CD14-positive monocyte (primary cell): ENCODE data around the gene EVX1. TPM values are rescaled to one million over a fixed set of nuclear protein-coding genes. Genes with fewer than 3 reads are reported as not detected.

Experiments
- DNase-seq, 3 donors: peaks; one replicate each; pipeline ENCODE4 v3.0.0-alpha.2; 2011 to 2022
- H2AFZ ChIP-seq: 2 replicates; pipeline ENCODE4 v1.6.0; 2012; ENCODE audit warnings: mild to moderate bottlenecking, low read depth, low read length, inconsistent platforms; ENCODE audit not compliant: insufficient read depth, poor library complexity, severe bottlenecking
- H3K27ac ChIP-seq, 2 donors: 1 replicate in 1 of 2; 2 replicates in 1 of 2; pipeline ENCODE4 v1.5.1; 2012 to 2013; ENCODE audit warnings: low read length in 2 of 2, control low read depth in 1 of 2, inconsistent platforms in 1 of 2, low read depth in 1 of 2, mild to moderate bottlenecking in 1 of 2
- H3K27me3 ChIP-seq, 2 donors: one replicate each; pipeline versions ENCODE4 v1.6.0 to v1.6.1; 2011 to 2013; ENCODE audit warnings: low read length in 2 of 2; ENCODE audit not compliant: control insufficient read depth in 2 of 2, insufficient read depth in 2 of 2
- H3K36me3 ChIP-seq, 2 donors: replicated peaks in 1 of 2; 1 replicate in 1 of 2; 2 replicates in 1 of 2; pipeline versions ENCODE4 v1.5.1 to v1.6.1; 2012 to 2013; ENCODE audit warnings: low read length in 2 of 2, control low read depth in 1 of 2, inconsistent platforms in 1 of 2, mild to moderate bottlenecking in 1 of 2; ENCODE audit not compliant: insufficient read depth in 2 of 2, control insufficient read depth in 1 of 2
- H3K4me1 ChIP-seq, 2 donors: 1 replicate in 1 of 2; 2 replicates in 1 of 2; pipeline versions ENCODE4 v1.5.1 to v1.6.1; 2012 to 2013; ENCODE audit warnings: low read length in 2 of 2, control low read depth in 1 of 2, inconsistent platforms in 1 of 2, mild to moderate bottlenecking in 1 of 2, moderate library complexity in 1 of 2; ENCODE audit not compliant: insufficient read depth in 2 of 2, control insufficient read depth in 1 of 2
- H3K4me2 ChIP-seq: replicated peaks from 2 replicates; pipeline ENCODE3; 2012; ENCODE audit warnings: low read length, moderate library complexity, mild to moderate bottlenecking; ENCODE audit not compliant: poor library complexity, severe bottlenecking; ENCODE audit errors: extremely low read depth
- H3K4me3 ChIP-seq, 3 experiments: fragments of 200-600 bp in 1 of 3; sonication (generic) in 1 of 3; replicated peaks in 1 of 3; 1 replicate in 2 of 3; 2 replicates in 1 of 3; pipeline ENCODE4 v1.5.1; 2011 to 2013; ENCODE audit warnings: low read length in 3 of 3, mild to moderate bottlenecking in 3 of 3, control low read depth in 2 of 3, low read depth in 2 of 3, inconsistent platforms in 1 of 3, moderate library complexity in 1 of 3
- H3K79me2 ChIP-seq: 2 replicates; pipeline ENCODE4 v1.6.0; 2012; ENCODE audit warnings: mild to moderate bottlenecking, control low read depth, inconsistent platforms, low read length, moderate library complexity; ENCODE audit not compliant: insufficient read depth
- H3K9ac ChIP-seq: 2 replicates; pipeline ENCODE4 v1.6.0; 2017; ENCODE audit warnings: low read length, mild to moderate bottlenecking; ENCODE audit not compliant: insufficient read depth, poor library complexity, severe bottlenecking
- H3K9me3 ChIP-seq, 2 donors: replicated peaks in 1 of 2; 1 replicate in 1 of 2; 2 replicates in 1 of 2; pipeline versions ENCODE4 v1.5.1 to v1.6.1; 2012 to 2013; ENCODE audit warnings: low read length in 2 of 2, control low read depth in 1 of 2; ENCODE audit not compliant: control insufficient read depth in 1 of 2, insufficient read depth in 1 of 2
- H4K20me1 ChIP-seq: 2 replicates; pipeline ENCODE4 v1.6.0; 2012; ENCODE audit warnings: mild to moderate bottlenecking, low read length, control low read depth, moderate library complexity; ENCODE audit not compliant: insufficient read depth
- H3K27ac Mint-ChIP-seq, 7 donors: one replicate each; pipeline ENCODE4 v1.8.0; 2020; ENCODE audit warnings: mild to moderate bottlenecking in 7 of 7, mixed read lengths in 7 of 7, moderate library complexity in 6 of 7, inconsistent platforms in 2 of 7
- H3K27me3 Mint-ChIP-seq, 3 donors: one replicate each; pipeline ENCODE4 v1.8.0; 2021 to 2022; ENCODE audit warnings: low read depth in 3 of 3, mild to moderate bottlenecking in 3 of 3, mixed read lengths in 3 of 3, moderate library complexity in 3 of 3, inconsistent platforms in 1 of 3
- H3K36me3 Mint-ChIP-seq, 2 donors: one replicate each; pipeline ENCODE4 v1.8.0; 2020; ENCODE audit warnings: mixed read lengths in 2 of 2, inconsistent platforms in 1 of 2, mild to moderate bottlenecking in 1 of 2
- H3K4me1 Mint-ChIP-seq: one replicate; pipeline ENCODE4 v1.8.0; 2020; ENCODE audit warnings: mild to moderate bottlenecking, mixed read lengths
- H3K4me3 Mint-ChIP-seq, 2 donors: one replicate each; pipeline ENCODE4 v1.8.0; 2020; ENCODE audit warnings: mild to moderate bottlenecking in 2 of 2, mixed read lengths in 2 of 2, moderate library complexity in 1 of 2
- H3K9me3 Mint-ChIP-seq, 7 donors: one replicate each; pipeline ENCODE4 v1.8.0; 2020 to 2022; ENCODE audit warnings: mixed read lengths in 7 of 7, mild to moderate bottlenecking in 6 of 7, moderate library complexity in 6 of 7, inconsistent platforms in 2 of 7
- CTCF ChIP-seq: fragments of 200-600 bp; IDR thresholded peaks from one replicate; pipeline ENCODE4 v1.8.0; 2022; ENCODE audit warnings: antibody characterized with exemption, mild to moderate bottlenecking
- WGBS: methylation state at CpG from one replicate; pipeline ENCODE4 v1.1.5; 2013; ENCODE audit warnings: missing lambda C conversion rate; ENCODE audit not compliant: insufficient coverage; 5-methylcytosine and 5-hydroxymethylcytosine counted together
- intact Hi-C, 2 donors: fragments of 100-400 bp; cut with micrococcal nuclease; formaldehyde crosslinking; loops; one replicate each; pipeline versions ENCODE4 v1.15.0 to v1.15.1; 2023
- polyA plus RNA-seq, 3 donors: library from polyadenylated mRNA; depleted of rRNA in 1 of 3; unstranded in 2 of 3; stranded (reverse) in 1 of 3; fragments of 300-500 nt in 2 of 3; fragments of >200 nt in 1 of 3; fragmentation: Illumina TruSeq in 2 of 3; gene quantifications; 1 replicate in 2 of 3; 2 replicates in 1 of 3; pipeline ENCODE4 v1.2.3, GENCODE V29; 2012 to 2021

EVX1 gene
- polyA plus RNA-seq, 3 donors: not detected

DNA sequence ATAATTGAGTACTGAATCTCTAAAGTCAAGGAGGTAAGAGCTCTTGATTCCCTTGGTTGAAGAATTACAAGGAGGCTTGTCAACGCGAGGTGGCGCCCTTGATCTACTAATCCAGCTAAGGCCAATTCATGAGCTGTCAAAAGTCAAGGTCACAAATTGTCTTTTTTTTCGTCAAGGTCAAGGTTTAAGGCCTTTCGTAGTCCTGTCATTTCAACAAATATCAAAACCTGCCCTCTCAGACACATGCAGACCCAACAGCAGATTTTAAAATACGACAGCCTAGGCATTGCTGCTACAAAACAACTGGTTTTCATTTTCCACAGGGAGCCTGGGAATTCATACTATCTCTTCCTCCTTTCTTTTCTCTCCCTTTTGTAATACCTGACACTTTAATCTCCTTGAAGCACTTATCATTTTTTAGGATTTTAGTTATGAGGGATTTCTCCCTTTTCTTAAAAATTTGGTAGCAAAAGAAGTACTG lies 46.3 kb upstream of the EVX1 start:
- peak; percentile 96 for TF ChIP-seq CTCF
- WGBS: 2% methylated on average over 6 of the region's 6 CpGs
- Mint-ChIP-seq H3K9me3 (peaks cover 0 to 40% (median 24%) of the 10 kb centered on the region in 7 donors), H3K4me3 (peak overlapping the region in 1 of 2 donors; percentile 84), H3K27ac (no peak overlapping the region), H3K27me3 (peaks cover 84 to 91% (median 87%) of the 10 kb centered on the region in 3 donors), H3K36me3 (peaks cover 11 to 17% of the 10 kb centered on the region in 2 donors), H3K4me1 (peaks cover 51% of the 10 kb centered on the region)
- Histone ChIP-seq H3K27ac (no peak overlapping the region), H3K9me3 (peaks cover 6 to 47% of the 10 kb centered on the region in 2 donors), H4K20me1 (no peaks in the 10 kb centered on the region), H3K27me3 (peaks cover 86 to 92% of the 10 kb centered on the region in 2 donors), H3K4me2 (no peak overlapping the region), H2AFZ (no peak overlapping the region), H3K4me3 (no peak overlapping the region), H3K4me1 (peaks cover 38 to 47% of the 10 kb centered on the region in 2 donors), H3K9ac (no peak overlapping the region), H3K79me2 (no peaks in the 10 kb centered on the region), H3K36me3 (no peaks in the 10 kb centered on the region)
- intact Hi-C loops: loop anchor here (5.0 to 10.0 kb wide), 3 partner anchors 588 to 826 kb away; no protein-coding TSS in a partner anchor
- peak; percentile 58 to 77 (median 74) for DNase-seq

DNA sequence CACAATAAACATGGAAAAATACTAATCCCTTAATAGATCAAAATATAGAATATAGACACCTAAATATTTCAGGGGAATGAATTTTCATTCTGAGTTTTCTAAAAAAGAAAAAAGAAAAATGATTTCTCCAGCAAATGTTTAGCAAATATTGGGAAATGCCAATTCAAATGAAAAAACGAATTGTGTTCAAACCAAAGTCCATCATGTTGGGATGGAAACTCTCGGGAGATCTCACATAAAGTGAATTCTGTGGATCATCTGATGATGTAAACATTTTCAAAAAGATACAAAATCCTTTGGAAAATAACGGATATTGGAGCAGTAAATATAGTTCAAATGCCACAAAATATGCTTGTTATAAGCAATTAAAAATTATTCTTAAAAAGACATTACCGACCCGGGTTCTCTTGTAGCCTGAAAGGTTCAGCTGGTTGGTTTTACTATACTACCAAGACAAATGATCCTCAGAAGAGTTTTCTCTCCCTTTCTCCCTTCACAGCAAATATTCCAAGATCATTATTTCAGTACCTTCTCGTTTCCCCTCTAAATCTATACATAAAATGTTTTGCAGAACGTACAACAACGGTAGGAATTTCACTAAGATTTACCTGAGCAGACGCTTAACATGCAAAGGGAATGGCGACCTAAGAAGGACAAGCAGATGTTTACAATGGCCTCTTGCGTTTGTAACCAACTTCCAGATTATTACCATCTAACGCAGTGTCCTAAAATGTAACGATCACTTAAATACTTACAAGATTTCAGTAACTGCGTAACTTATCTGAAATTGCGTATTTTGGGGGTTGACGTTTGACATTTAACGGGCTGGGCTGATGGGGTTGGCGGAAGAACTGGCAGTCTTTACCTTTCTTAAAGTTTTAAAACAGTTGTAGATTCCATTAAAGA lies 45.2 kb upstream of the EVX1 start:
- no peak overlapping the region for H3K27ac ChIP-seq
- no peak for TF ChIP-seq CTCF
- no peak overlapping the region for H3K9ac ChIP-seq
- H3K4me3 ChIP-seq: no peak overlapping the region
- H3K4me2 ChIP-seq: no peak overlapping the region
- Mint-ChIP-seq H3K27ac (no peak overlapping the region), H3K27me3 (peaks cover 85 to 91% (median 87%) of the 10 kb centered on the region in 3 donors), H3K36me3 (peaks cover 11 to 20% of the 10 kb centered on the region in 2 donors), H3K9me3 (peaks cover 0 to 40% (median 27%) of the 10 kb centered on the region in 7 donors), H3K4me3 (peak overlapping the region in 1 of 2 donors; percentile 84), H3K4me1 (peaks cover 55% of the 10 kb centered on the region)
- DNase-seq: no peak
- H3K9me3 ChIP-seq: peaks cover 4 to 36% of the 10 kb centered on the region in 2 donors
- H4K20me1 ChIP-seq: no peaks in the 10 kb centered on the region
- H3K27me3 ChIP-seq: peaks cover 84 to 92% of the 10 kb centered on the region in 2 donors
- H3K36me3 ChIP-seq: no peaks in the 10 kb centered on the region
- H3K4me1 ChIP-seq: peaks cover 40 to 51% of the 10 kb centered on the region in 2 donors
- intact Hi-C loops: loop anchor here (5.0 to 10.0 kb wide), 3 partner anchors 587 to 825 kb away; no protein-coding TSS in a partner anchor
- no peaks in the 10 kb centered on the region for H3K79me2 ChIP-seq
- WGBS: 16% methylated on average over 7 of the region's 18 CpGs
- no peak overlapping the region for H2AFZ ChIP-seq
